Measurements from ENCODE around the gene SEMA4C. TPM values are rescaled to one million over a fixed set of nuclear protein-coding genes. Genes with fewer than 3 reads are reported as not detected.
A peak's percentile ranks its signal among the peaks of the same experiment; 100 is the strongest.

Gene SEMA4C
- total RNA-seq, 1 donor from 2014 or later: 24.8 TPM

DNA sequence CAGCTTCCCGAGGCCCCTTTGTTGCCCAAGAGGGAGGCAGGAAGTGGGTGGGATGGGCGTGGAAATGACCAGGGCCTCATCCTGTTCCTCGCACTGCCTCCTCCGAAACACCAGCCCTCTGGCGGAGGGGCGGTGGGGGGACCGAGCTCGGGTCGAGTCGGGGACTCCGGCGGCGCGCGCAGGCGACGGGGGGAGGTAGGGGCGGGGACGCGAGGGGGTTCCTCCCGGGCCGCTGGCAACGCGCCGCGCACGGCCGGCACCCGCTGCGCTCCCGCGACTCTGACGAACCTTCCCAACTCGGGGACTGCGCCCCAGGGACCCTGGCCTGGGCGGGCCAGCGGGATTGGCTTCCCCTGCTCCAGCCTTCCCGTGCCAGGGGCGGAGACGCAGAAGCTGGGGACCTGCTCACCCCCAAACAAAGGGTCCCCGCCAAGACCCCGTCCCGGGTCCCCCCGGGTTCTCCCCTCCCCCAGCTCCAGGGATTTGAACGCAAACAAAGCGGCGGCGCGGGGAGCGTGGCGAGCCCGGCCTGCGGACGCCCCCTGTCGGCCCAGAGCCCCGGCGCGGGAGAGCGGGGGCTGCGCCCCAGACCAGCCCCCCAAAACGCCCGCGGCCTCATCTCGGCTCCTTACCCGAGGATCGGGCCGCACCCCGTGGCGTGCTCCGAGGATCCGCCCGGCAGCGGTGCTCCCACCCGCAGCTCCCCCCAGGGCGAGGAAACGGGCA lies 1.2 kb downstream of the SEMA4C start:
- H3K27ac Mint-ChIP-seq (ENCODE audit: unreplicated experiment): peak overlapping the region; percentile 83
- no peaks in the 10 kb centered on the region for H3K9me3 Mint-ChIP-seq (ENCODE audit: low read depth)
- peaks cover 8% of the 10 kb centered on the region for H3K36me3 Mint-ChIP-seq (ENCODE audit: low read depth)
- H3K4me3 Mint-ChIP-seq (ENCODE audit: unreplicated experiment): peak overlapping the region; percentile 86
- TF ChIP-seq, protein P1, sequence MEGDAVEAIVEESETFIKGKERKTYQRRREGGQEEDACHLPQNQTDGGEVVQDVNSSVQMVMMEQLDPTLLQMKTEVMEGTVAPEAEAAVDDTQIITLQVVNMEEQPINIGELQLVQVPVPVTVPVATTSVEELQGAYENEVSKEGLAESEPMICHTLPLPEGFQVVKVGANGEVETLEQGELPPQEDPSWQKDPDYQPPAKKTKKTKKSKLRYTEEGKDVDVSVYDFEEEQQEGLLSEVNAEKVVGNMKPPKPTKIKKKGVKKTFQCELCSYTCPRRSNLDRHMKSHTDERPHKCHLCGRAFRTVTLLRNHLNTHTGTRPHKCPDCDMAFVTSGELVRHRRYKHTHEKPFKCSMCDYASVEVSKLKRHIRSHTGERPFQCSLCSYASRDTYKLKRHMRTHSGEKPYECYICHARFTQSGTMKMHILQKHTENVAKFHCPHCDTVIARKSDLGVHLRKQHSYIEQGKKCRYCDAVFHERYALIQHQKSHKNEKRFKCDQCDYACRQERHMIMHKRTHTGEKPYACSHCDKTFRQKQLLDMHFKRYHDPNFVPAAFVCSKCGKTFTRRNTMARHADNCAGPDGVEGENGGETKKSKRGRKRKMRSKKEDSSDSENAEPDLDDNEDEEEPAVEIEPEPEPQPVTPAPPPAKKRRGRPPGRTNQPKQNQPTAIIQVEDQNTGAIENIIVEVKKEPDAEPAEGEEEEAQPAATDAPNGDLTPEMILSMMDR (IDR thresholded peaks at IDR 0.05): peak; percentile 89
- H3K4me1 Mint-ChIP-seq (ENCODE audit: low read depth): peaks cover 24% of the 10 kb centered on the region
- no peaks in the 10 kb centered on the region for H3K27me3 Mint-ChIP-seq (ENCODE audit: low read depth)
- DNase-seq (ENCODE audit: low spot score): no peak

DNA sequence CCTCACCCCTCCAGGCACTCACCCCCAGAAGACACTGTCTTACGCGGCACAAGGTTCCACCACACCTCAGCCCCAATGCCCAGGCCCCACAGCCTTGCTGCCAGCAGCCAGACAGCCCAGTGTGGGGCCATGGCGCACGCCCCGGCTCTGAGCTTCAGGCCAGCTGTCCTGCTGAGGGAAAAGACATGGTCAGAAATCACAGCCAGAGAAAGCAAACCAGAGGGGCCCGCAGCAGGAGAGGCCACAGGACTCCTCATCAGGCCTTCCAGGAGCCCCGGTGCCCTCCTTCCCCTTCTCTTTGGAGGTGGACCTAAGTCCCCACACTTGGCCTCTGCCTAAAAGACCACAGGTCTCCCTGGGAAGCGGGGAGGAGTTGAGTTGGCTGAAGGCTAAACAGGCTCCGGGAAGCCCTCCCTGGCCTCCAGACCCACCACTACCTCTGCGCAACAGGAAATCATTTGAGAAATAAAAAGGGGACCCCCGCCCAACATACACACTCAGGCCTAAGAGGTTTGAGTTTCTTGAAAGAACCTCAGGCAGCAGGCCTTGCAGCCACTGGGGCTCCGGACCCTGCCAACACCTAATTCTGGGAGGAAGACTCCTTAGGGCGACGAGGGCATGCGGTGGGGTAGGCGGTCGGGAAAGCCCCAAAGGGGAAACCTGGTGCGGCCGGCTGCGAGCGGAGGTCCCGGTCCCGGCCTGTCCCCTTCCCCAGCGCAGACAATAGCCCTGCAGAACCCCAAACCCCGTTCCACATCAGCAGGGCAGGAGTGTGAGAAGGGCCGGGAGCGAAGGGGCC lies 1.9 kb downstream of the SEMA4C start:
- Mint-ChIP-seq H3K9me3 (ENCODE audit: low read depth) (no peaks in the 10 kb centered on the region), H3K36me3 (ENCODE audit: low read depth) (peaks cover 13% of the 10 kb centered on the region), H3K27me3 (ENCODE audit: low read depth) (no peaks in the 10 kb centered on the region), H3K4me1 (ENCODE audit: low read depth) (peaks cover 22% of the 10 kb centered on the region), H3K27ac (ENCODE audit: unreplicated experiment) (peak overlapping the region; percentile 83), H3K4me3 (ENCODE audit: unreplicated experiment) (peak overlapping the region; percentile 86)
- TF ChIP-seq, protein P1 (IDR thresholded peaks at IDR 0.05): no peak
- no peak for DNase-seq (ENCODE audit: low spot score)

DNA sequence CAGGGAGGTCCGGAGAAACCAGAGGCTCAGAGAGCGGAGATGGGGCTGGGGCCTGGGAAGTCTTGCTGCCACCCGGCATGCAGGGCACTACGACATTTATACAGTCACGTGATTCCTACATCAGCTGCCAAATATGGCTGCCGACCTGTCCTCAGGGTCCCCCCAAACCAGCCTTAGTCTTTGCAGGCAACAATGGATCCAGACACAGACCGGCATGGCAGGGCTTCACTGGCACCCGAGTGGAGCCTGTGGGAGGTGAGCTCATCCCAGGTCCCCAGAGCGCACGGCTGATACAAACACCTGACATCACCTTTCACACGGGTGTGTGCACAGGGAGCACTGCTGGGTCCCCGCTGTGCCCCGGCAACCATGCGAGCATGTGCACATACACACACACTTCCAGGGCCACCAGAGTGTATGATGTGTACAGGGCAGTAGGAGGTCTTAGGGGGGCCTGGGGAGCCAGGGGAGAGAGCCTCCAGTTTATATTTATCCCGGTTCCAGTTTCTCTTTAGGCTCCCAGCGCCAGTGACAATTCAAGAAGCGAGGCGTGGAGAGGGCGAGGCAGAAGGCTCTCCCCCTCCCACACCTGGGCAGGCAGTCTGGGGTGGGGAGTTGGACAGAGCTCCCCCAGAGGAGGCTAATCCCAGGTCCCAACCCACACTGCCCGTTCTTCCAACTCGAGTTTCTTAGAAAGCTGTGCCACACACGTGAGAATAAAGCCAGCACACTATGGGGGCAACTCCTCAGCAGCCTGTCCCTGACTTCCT lies 2.7 kb downstream of the SEMA4C start:
- Mint-ChIP-seq H3K27ac (ENCODE audit: unreplicated experiment) (peak overlapping the region; percentile 83), H3K9me3 (ENCODE audit: low read depth) (no peaks in the 10 kb centered on the region), H3K36me3 (ENCODE audit: low read depth) (peaks cover 14% of the 10 kb centered on the region)

DNA sequence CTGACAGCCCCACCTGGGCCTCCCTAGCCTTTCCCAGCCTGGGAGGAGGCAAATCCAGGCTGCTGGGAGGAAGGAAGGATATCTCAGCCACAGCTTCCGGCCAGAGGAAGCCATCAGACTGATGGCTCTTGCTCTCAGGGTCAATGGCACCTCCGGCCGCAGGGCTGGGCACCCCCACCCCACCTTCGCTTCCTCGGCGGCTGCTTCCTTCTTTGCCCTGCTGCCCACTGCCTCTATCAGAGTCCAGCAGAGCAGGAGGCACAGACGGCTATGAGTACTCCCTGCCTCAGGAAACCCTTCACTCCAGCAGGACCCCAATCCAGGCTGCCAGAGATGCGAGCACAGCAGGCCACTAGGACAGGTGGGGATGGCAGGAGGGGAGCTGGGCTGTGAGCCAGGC lies 3.3 kb downstream of the SEMA4C start:
- H3K27ac Mint-ChIP-seq (ENCODE audit: unreplicated experiment): peak overlapping the region; percentile 36
- TF ChIP-seq, protein P1 (IDR thresholded peaks at IDR 0.05): no peak
- H3K27me3 Mint-ChIP-seq (ENCODE audit: low read depth): no peaks in the 10 kb centered on the region
- H3K9me3 Mint-ChIP-seq (ENCODE audit: low read depth): no peaks in the 10 kb centered on the region
- no peak for DNase-seq (ENCODE audit: low spot score)
- peaks cover 17% of the 10 kb centered on the region for H3K36me3 Mint-ChIP-seq (ENCODE audit: low read depth)
- peaks cover 18% of the 10 kb centered on the region for H3K4me1 Mint-ChIP-seq (ENCODE audit: low read depth)
- peak overlapping the region; percentile 48 for H3K4me3 Mint-ChIP-seq (ENCODE audit: unreplicated experiment)

More for the DNA sequence above, 2.7 kb downstream of the SEMA4C start:
- peak overlapping the region; percentile 86 for H3K4me3 Mint-ChIP-seq (ENCODE audit: unreplicated experiment)
- no peaks in the 10 kb centered on the region for H3K27me3 Mint-ChIP-seq (ENCODE audit: low read depth)
- H3K4me1 Mint-ChIP-seq (ENCODE audit: low read depth): peaks cover 18% of the 10 kb centered on the region
- DNase-seq (ENCODE audit: low spot score): no peak
- TF ChIP-seq, protein P1 (IDR thresholded peaks at IDR 0.05): no peak

DNA sequence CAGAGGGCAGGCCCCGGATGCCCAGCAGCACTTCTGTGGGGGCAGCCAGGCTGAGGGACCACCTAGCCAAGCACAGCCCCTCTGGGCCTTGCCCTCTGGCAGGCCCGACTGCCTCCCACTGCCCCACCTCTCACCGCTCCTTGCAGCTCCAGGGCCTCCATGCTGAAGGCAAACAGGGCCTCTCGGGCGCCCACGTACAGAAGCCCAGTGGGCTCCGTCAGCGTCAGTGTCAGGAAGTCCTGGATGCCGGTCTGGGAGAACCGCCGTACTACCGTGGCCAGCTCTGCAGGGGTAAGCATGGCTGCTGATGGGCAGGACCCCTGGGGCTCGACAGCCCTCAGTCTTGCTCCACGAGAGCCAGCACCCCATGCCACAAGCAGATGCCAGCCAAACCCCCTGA lies 3.7 kb downstream of the SEMA4C start:
- no peaks in the 10 kb centered on the region for H3K9me3 Mint-ChIP-seq (ENCODE audit: low read depth)
- peaks cover 18% of the 10 kb centered on the region for H3K4me1 Mint-ChIP-seq (ENCODE audit: low read depth)
- no peak overlapping the region for H3K4me3 Mint-ChIP-seq (ENCODE audit: unreplicated experiment)
- no peaks in the 10 kb centered on the region for H3K27me3 Mint-ChIP-seq (ENCODE audit: low read depth)
- DNase-seq (ENCODE audit: low spot score): no peak
- TF ChIP-seq, protein P1 (IDR thresholded peaks at IDR 0.05): no peak
- peaks cover 19% of the 10 kb centered on the region for H3K36me3 Mint-ChIP-seq (ENCODE audit: low read depth)
- no peak overlapping the region for H3K27ac Mint-ChIP-seq (ENCODE audit: unreplicated experiment)

Data from chondrocyte (in vitro differentiated cells).